HL-60 (cell line): ENCODE results near the gene SLC39A10.
"Not testable (repeated sequence)": the region's sequence is repeated elsewhere in the genome, so short reads cannot be mapped to it uniquely, and the experiment has no call there.

Experiments
- DNase-seq, 2 experiments: peaks; one replicate each; pipeline ENCODE4 v3.0.0-alpha.2; 2010 to 2020; ENCODE audit warnings: low read depth in 1 of 2, low spot score in 1 of 2
- H3K27ac ChIP-seq: fragments of 250-450 bp; sonication (Bioruptor Pico); replicated peaks from 2 replicates; pipeline ENCODE4 v1.5.1; 2020; ENCODE audit warnings: mild to moderate bottlenecking, moderate library complexity
- H3K27me3 ChIP-seq: fragments of 250-450 bp; sonication (Bioruptor Pico); 2 replicates; pipeline ENCODE4 v1.5.1; 2021; ENCODE audit warnings: mild to moderate bottlenecking, moderate library complexity; ENCODE audit not compliant: insufficient read depth, poor library complexity, severe bottlenecking
- H3K4me3 ChIP-seq: replicated peaks from 2 replicates; pipeline ENCODE4 v1.5.1; 2011; ENCODE audit warnings: mild to moderate bottlenecking, control low read depth, low read length; ENCODE audit not compliant: insufficient read depth
- GABPA ChIP-seq: IDR thresholded peaks from 2 replicates; pipeline ENCODE4 v1.6.1; 2012; ENCODE audit warnings: low read depth
- POLR2AphosphoS5 ChIP-seq: IDR thresholded peaks from 2 replicates; pipeline ENCODE4 v1.6.1; 2012; ENCODE audit warnings: low read depth
- SPI1 ChIP-seq: IDR thresholded peaks from 2 replicates; pipeline ENCODE4 v1.6.1; 2012; ENCODE audit warnings: low read depth, mild to moderate bottlenecking, borderline replicate concordance
- TF ChIP-seq, protein P1 (sequence below): IDR thresholded peaks from 2 replicates; pipeline ENCODE4 v1.6.1; 2012; ENCODE audit warnings: low read depth; ENCODE audit not compliant: insufficient replicate concordance
- TF ChIP-seq, protein P2 (sequence below): IDR thresholded peaks from one replicate; pipeline ENCODE4 v1.5.1; 2011; ENCODE audit warnings: low read length, control low read depth, inconsistent platforms; ENCODE audit not compliant: insufficient read depth

The SLC39A10 gene

DNA sequence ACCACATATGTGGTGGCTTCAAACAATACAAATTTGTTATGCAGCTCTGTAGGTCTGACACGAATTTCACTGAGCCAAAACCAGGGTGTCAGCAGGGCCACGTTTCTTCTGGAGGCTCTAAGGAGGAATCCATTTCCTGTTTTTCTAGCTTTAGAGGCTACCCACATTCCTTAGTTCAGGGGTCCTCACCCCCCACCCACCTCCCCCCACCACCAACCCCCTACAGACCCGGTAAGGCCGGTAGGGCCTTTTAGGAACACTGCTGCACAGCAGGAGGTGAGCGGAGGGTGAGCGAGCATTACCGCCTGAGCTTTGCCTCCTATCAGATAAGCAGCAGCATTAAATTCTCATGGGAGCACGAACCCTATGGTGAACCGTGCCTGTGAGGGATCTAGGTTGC, 10.6 kb upstream of the SLC39A10 start:
- DNase-seq = no peak
- H3K27ac ChIP-seq = no peak overlapping the region
- TF ChIP-seq GABPA (no peak), POLR2AphosphoS5 (no peak), SPI1 (no peak)
- TF ChIP-seq, protein P1, sequence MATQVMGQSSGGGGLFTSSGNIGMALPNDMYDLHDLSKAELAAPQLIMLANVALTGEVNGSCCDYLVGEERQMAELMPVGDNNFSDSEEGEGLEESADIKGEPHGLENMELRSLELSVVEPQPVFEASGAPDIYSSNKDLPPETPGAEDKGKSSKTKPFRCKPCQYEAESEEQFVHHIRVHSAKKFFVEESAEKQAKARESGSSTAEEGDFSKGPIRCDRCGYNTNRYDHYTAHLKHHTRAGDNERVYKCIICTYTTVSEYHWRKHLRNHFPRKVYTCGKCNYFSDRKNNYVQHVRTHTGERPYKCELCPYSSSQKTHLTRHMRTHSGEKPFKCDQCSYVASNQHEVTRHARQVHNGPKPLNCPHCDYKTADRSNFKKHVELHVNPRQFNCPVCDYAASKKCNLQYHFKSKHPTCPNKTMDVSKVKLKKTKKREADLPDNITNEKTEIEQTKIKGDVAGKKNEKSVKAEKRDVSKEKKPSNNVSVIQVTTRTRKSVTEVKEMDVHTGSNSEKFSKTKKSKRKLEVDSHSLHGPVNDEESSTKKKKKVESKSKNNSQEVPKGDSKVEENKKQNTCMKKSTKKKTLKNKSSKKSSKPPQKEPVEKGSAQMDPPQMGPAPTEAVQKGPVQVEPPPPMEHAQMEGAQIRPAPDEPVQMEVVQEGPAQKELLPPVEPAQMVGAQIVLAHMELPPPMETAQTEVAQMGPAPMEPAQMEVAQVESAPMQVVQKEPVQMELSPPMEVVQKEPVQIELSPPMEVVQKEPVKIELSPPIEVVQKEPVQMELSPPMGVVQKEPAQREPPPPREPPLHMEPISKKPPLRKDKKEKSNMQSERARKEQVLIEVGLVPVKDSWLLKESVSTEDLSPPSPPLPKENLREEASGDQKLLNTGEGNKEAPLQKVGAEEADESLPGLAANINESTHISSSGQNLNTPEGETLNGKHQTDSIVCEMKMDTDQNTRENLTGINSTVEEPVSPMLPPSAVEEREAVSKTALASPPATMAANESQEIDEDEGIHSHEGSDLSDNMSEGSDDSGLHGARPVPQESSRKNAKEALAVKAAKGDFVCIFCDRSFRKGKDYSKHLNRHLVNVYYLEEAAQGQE = no peak
- TF ChIP-seq, protein P2, sequence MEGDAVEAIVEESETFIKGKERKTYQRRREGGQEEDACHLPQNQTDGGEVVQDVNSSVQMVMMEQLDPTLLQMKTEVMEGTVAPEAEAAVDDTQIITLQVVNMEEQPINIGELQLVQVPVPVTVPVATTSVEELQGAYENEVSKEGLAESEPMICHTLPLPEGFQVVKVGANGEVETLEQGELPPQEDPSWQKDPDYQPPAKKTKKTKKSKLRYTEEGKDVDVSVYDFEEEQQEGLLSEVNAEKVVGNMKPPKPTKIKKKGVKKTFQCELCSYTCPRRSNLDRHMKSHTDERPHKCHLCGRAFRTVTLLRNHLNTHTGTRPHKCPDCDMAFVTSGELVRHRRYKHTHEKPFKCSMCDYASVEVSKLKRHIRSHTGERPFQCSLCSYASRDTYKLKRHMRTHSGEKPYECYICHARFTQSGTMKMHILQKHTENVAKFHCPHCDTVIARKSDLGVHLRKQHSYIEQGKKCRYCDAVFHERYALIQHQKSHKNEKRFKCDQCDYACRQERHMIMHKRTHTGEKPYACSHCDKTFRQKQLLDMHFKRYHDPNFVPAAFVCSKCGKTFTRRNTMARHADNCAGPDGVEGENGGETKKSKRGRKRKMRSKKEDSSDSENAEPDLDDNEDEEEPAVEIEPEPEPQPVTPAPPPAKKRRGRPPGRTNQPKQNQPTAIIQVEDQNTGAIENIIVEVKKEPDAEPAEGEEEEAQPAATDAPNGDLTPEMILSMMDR = no peak
- no peak overlapping the region for H3K4me3 ChIP-seq
- H3K27me3 ChIP-seq = no peaks in the 10 kb centered on the region

DNA sequence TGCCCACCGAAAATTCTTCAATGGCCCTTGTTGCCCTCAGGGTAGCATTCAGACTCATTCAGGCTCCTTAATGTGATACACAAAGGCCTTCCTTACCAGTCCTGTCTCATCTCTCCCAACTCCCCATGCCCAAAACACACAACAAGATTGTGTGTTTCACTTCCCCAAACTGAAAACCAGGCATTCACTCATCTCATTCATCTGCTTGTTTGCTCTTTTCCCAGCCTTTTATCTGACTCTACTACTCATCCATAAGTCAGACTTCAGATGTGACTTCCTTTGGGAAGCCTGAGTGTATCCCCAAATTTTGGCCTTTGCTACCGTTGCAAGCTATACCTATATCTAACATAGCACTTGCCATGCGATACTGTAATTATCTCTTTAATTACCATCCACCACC, 9.7 kb upstream of the SLC39A10 start:
- Histone ChIP-seq H3K27ac (no peak overlapping the region), H3K27me3 (no peaks in the 10 kb centered on the region), H3K4me3 (no peak overlapping the region)
- TF ChIP-seq, protein P1 = no peak
- no peak for TF ChIP-seq GABPA
- TF ChIP-seq SPI1 = 0 out of 2 replicates have a peak, but pooled peaks have one; percentile 29
- no peak for DNase-seq

DNA sequence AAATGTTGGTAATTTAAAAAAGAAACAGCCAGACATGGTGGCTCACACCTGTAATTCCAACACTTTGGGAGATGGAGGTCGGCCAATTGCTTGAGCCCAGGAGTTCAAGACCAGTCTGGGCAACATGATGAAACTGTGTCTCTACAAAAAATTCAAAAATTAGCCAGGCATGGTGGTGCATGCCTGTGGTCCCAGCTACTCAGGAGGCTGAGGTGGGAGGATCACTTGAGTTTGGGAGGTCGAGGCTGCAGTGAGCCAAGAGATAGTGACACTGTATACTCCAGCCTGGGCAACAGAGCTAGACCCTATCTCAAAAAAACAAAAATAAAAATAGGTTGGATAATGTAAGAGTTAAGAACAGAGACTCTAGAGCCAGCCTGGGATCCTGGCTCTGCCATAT, 8.7 kb upstream of the SLC39A10 start:
- H3K27me3 ChIP-seq, H3K4me3 ChIP-seq, DNase-seq: not testable (repeated sequence)
- H3K27ac ChIP-seq = peak overlapping the region; percentile 25; the same call in 1 of the 2 replicates

DNA sequence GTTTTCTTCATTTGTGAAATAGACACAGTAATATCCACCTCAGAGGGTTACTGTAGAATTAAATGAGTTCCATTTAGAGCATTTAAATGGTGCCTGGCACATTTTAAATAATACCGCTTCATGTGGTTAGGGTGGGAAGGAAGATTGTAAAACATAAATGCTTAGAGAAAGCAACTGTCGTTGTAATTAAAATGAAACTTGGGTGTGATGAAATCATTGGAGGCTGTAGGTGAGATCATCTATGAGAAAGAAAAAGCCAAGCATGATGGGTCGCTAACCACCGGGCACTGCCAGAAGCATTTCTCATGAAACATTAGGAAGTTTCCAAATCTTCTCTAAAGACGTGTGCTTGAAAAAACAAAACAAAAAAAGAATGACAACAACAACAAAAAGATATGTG, 8.2 kb upstream of the SLC39A10 start:
- peak; percentile 16 to 61 for DNase-seq
- Histone ChIP-seq H3K27ac (peak overlapping the region; percentile 25; the same call in 1 of the 2 replicates), H3K27me3 (no peaks in the 10 kb centered on the region), H3K4me3 (no peak overlapping the region)
- TF ChIP-seq, protein P2 = no peak
- TF ChIP-seq, protein P1 = no peak
- TF ChIP-seq POLR2AphosphoS5 (no peak), SPI1 (no peak), GABPA (no peak)
